ENCODE measurements around the gene ZBTB39. TPM values are rescaled to one million over a fixed set of nuclear protein-coding genes. Genes with fewer than 3 reads are reported as not detected.

Gene ZBTB39
- total RNA-seq, 1 experiment from 2014 or later = 4.9 TPM

Other genes starting within 250 kb of the ZBTB39 start
- gene HSD17B6, start 243.2 kb downstream of the ZBTB39 start, total RNA-seq (2014; rRNA removed) = 3.2 and 3.8 TPM in 2 replicates
- gene SDR9C7, start 72.1 kb downstream of the ZBTB39 start, total RNA-seq (2014; rRNA removed) = not detected in 2 replicates
- gene RDH16, start 48.9 kb downstream of the ZBTB39 start, total RNA-seq (2014; rRNA removed) = not detected in 2 replicates
- 1.5 TPM in 2 replicates for gene TAC3, start 10.0 kb upstream of the ZBTB39 start, total RNA-seq (2014; rRNA removed)
- 0.06 TPM in 1 of 2 replicates, not detected in the other for gene MYO1A, start 43.6 kb upstream of the ZBTB39 start, total RNA-seq (2014; rRNA removed)
- 29.3 and 37.3 TPM in 2 replicates for gene NEMP1, start 72.2 kb upstream of the ZBTB39 start, total RNA-seq (2014; rRNA removed)
- gene NAB2, start 82.6 kb upstream of the ZBTB39 start, total RNA-seq (2014; rRNA removed) = 53.8 and 55.9 TPM in 2 replicates
- gene STAT6, start 104.8 kb upstream of the ZBTB39 start, total RNA-seq (2014; rRNA removed) = 82.6 and 89.3 TPM in 2 replicates
- 89.0 and 99.6 TPM in 2 replicates for gene LRP1, start 121.9 kb upstream of the ZBTB39 start, total RNA-seq (2014; rRNA removed)
- not detected in 2 replicates for gene LRP1-AS, start 141.1 kb upstream of the ZBTB39 start, total RNA-seq (2014; rRNA removed)
- 1.2 and 1.4 TPM in 2 replicates for gene NXPH4, start 210.2 kb upstream of the ZBTB39 start, total RNA-seq (2014; rRNA removed)
- 143 and 171 TPM in 2 replicates for gene SHMT2, start 223.2 kb upstream of the ZBTB39 start, total RNA-seq (2014; rRNA removed)
- gene STAC3, start 244.6 kb upstream of the ZBTB39 start, total RNA-seq (2014; rRNA removed) = 10.0 and 29.8 TPM in 2 replicates

Measured in LHCN-M2 (cell line).